ENCODE results near the gene PSPN.
"Not testable (repeated sequence)": the region's sequence is repeated elsewhere in the genome, so short reads cannot be mapped to it uniquely, and the experiment has no call there.

PSPN gene

GRCh38 chr19:6373813-6374108, 2.0 kb downstream of the PSPN start:
- in situ Hi-C loops (cut with HindIII; ENCODE audit: low sequenced_read_pairs), result no loop called here

- in situ Hi-C loops (cut with HindIII; ENCODE audit: low sequenced_read_pairs), result no loop called here
Observed at GRCh38 chr19:6373096-6373812, 2.5 kb downstream of the PSPN start.

DNA sequence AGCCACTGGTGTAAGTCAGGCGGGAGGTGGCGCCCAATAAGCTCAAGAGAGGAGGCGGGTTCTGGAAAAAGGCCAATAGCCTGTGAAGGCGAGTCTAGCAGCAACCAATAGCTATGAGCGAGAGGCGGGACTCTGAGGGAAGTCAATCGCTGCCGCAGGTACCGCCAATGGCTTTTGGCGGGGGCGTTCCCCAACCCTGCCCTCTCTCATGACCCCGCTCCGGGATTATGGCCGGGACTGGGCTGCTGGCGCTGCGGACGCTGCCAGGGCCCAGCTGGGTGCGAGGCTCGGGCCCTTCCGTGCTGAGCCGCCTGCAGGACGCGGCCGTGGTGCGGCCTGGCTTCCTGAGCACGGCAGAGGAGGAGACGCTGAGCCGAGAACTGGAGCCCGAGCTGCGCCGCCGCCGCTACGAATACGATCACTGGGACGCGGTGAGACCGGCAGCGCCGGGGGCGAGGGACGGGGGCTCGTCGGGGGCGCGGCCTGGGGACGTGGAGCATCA, 3.1 kb downstream of the PSPN start, which contains the start of gene ALKBH7:
Gene ALKBH7 (plus strand): TSS at position 201 of the 502 bp plus-strand sequence. CDS start 27 bp downstream, at position 228.
- in situ Hi-C loops (cut with HindIII; ENCODE audit: low sequenced_read_pairs), result no loop called here

GRCh38 chr19:6364353-6364752, 11.4 kb downstream of the PSPN start:
- in situ Hi-C loops (cut with HindIII; ENCODE audit: low sequenced_read_pairs), result no loop called here

- in situ Hi-C loops (cut with HindIII; ENCODE audit: low sequenced_read_pairs), result no loop called here
Observed at GRCh38 chr19:6362351-6362801, 13.4 kb downstream of the PSPN start.

DNA sequence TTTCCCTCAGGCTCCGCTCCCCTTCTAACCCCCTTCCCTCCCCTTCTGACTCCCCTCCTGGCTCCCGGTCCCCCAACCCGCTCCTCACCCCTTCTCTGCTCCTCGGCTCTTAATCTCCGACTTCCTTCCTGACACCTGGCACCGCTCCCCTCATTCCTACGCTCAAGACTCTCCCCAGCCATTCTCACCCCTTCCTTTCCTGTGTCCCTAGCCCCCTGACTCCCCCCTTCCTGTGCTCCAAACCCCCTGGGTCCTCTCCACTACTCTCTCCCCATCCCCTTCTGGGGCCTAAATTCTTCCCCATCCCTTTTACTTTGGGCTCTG, 13.7 kb downstream of the PSPN start:
- in situ Hi-C loops (cut with HindIII; ENCODE audit: low sequenced_read_pairs), result no loop called here

- in situ Hi-C loops (cut with HindIII; ENCODE audit: low sequenced_read_pairs), result not testable (repeated sequence)
Observed at GRCh38 chr19:6360857-6361216, 14.9 kb downstream of the PSPN start.

GRCh38 chr19:6360445-6360844, 15.3 kb downstream of the PSPN start:
- in situ Hi-C loops (cut with HindIII; ENCODE audit: low sequenced_read_pairs), result not testable (repeated sequence)

GRCh38 chr19:6359568-6360341, 16.0 kb downstream of the PSPN start:
- in situ Hi-C loops (cut with HindIII; ENCODE audit: low sequenced_read_pairs), result no loop called here

GRCh38 chr19:6358003-6358402, 17.7 kb downstream of the PSPN start:
- in situ Hi-C loops (cut with HindIII; ENCODE audit: low sequenced_read_pairs), result no loop called here

GRCh38 chr19:6357174-6357573, 18.6 kb downstream of the PSPN start:
- in situ Hi-C loops (cut with HindIII; ENCODE audit: low sequenced_read_pairs), result no loop called here

DNA sequence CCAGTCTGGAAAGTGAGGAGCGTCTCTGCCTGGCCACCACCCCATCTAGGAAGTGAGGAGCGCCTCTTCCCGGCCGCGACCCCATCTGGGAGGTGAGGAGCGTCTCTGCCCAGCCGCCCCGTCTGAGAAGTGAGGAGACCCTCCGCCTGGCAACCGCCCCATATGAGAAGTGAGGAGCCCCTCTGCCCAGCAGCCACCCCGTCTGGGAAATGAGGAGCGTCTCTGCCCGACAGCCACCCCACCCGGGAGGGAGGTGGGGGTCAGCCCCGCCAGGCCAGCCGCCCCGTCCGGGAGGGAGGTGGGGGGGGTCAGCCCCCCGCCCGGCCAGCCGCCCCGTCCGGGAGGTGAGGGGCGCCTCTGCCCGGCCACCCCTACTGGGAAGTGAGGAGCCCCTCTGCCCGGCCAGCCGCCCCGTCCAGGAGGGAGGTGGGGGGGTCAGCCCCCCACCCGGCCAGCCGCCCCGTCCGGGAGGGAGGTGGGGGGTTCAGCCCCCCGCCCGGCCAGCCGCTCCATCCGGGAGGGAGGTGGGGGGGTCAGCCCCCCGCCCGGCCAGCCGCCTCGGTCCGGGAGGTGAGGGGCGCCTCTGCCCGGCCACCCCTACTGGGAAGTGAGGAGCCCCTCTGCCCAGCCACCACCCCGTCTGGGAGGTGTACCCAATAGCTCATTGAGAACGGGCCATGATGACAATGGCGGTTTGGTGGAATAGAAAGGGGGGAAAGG, 20.3 kb downstream of the PSPN start:
- in situ Hi-C loops (cut with HindIII; ENCODE audit: low sequenced_read_pairs), result not testable (repeated sequence)

- in situ Hi-C loops (cut with HindIII; ENCODE audit: low sequenced_read_pairs), result no loop called here
Observed at GRCh38 chr19:6354098-6354674, 21.5 kb downstream of the PSPN start.

- in situ Hi-C loops (cut with HindIII; ENCODE audit: low sequenced_read_pairs), result no loop called here
Observed at GRCh38 chr19:6352381-6353165, 23.2 kb downstream of the PSPN start.

DNA sequence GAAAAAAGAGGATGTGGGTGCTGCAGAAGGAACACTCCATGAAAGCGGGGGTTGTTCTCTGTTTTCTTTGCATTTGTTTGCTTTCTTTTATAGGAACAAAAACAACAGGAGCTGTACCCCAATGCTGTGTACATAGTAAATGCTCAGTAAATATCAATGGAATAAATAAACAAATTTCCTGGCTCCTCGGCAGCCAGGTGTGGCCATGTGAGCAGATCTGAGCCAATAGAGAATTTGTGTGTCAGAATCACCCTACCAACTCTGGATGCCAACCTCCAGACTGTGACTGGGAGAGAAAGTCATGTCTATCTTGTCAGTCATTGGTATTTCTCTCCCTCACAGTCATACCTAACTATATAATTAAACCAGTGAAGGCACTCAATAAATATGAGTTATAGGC, 25.0 kb downstream of the PSPN start:
- in situ Hi-C loops (cut with HindIII; ENCODE audit: low sequenced_read_pairs), result no loop called here

DNA sequence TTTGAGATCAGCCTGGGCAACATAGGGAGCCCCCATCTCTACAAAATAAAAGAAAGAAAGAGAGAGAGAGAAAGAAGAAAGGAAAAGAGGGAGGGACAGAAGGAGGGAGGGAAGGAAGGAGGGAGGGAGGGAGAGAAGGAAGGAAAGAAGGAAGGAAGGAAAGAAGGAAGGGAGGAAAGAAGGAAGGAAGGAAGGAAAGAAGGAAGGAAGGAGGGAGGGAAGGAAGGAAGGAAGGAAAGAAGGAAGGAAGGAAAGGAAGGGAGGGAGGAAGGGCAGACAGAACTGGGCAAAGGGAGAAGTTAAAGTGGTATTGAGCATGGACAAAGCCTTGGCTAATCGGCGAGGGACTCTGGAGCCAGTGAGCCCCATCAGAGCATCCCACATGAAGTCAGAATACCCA, 26.5 kb downstream of the PSPN start:
- in situ Hi-C loops (cut with HindIII; ENCODE audit: low sequenced_read_pairs), result not testable (repeated sequence)

DNA sequence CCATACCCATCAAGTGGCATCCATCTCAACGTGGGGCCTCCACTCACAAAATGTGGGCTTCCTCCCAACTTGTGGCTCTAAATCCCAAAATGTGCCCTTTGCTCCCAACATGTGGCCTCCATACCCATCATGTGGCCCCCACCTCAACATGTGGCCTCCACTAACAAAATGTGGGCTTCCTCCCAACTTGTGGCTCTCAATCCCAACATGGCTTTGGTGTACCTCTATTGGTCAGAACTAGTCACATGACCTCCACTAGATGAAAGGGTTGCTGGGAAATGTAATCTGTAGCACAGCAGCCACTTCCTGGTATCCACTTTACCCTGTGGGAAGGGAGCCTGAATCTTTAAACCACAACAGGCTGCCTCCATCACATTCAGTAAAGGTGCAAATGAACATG, 32.3 kb downstream of the PSPN start:
- in situ Hi-C loops (cut with HindIII; ENCODE audit: low sequenced_read_pairs), result no loop called here

DNA sequence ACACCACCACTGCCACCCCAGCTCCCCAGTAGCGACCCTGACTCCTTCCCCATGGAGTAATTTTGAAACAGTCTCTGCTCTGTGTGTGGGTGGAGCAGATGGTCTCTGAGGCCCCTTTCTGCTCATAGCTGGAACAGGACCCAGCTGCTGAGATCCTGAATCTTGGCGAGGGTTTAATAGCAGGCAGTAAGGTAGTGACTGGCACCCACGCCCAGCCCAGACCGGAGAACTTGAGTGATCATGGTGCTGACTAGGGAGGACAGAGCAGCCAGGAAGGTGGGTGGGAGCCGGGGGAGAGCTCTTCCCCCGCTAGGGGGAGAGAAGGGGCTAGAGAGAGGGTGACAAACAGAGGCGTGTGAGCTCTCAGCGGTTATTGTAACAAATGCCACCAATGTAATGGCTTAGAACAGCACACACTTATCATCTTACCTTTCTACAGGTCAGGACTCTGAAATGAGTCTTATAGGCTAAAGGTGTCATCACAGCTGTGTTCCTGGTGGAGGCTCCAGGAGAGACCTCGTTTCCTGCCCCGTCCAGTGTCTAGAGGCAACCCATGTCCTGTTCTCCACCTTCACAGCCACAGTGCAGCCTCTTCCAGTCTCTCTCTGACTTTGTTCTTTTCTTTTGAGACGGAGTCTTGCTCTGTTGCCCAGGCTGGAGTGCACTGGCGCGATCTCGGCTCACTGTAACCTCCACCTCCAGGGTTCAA, 35.1 kb downstream of the PSPN start:
- in situ Hi-C loops (cut with HindIII; ENCODE audit: low sequenced_read_pairs), result no loop called here

GRCh38 chr19:6334490-6335285, 41.0 kb downstream of the PSPN start:
- in situ Hi-C loops (cut with HindIII; ENCODE audit: low sequenced_read_pairs), result no loop called here

Measured in DLD1 (cell line).